Endothelial cell of umbilical vein (primary cell): ENCODE measurements around the gene REP15. TPM values are rescaled to one million over a fixed set of nuclear protein-coding genes. Genes with fewer than 3 reads are reported as not detected.

Experiments
- BruUV-seq: library from RNA; stranded (reverse); fragments of 400-500 nt; replicated peaks from 2 replicates; lab custom pipeline; 2021; lab: Mats Ljungman, UMichigan
- CTCF ChIA-PET: fragments of 300-600, 350-600 bp; sonication (Branson Sonifier 250); formaldehyde crosslinking; loops from one replicate; lab custom pipeline; 2021; ENCODE audit warnings: antibody characterized with exemption, inconsistent platforms; lab: Charles Lee
- POLR2A ChIA-PET: fragments of 300-600, 350-600 bp; sonication (Branson Sonifier 250); formaldehyde crosslinking; loops from one replicate; lab custom pipeline; 2021; ENCODE audit warnings: antibody characterized with exemption, inconsistent platforms; lab: Charles Lee
- DNase-seq: peaks from one replicate; pipeline ENCODE4 v3.0.0-alpha.2; 2011; ENCODE audit warnings: low read depth, low spot score
- FAIRE-seq: peaks from 2 replicates; lab custom pipeline; 2011; peaks lifted over from hg19 to GRCh38; lab: Jason Lieb, UNC
- H2AFZ ChIP-seq: 2 replicates; pipeline ENCODE4 v1.6.0; 2012; ENCODE audit warnings: low read depth, low read length, control low read depth, inconsistent platforms
- H3K27ac ChIP-seq: 2 replicates; pipeline ENCODE4 v1.5.1; 2011; ENCODE audit warnings: low read depth, mild to moderate bottlenecking, control low read depth, low read length, moderate library complexity; ENCODE audit not compliant: insufficient read depth
- H3K27me3 ChIP-seq, 2 experiments: 2 replicates each; pipeline versions ENCODE4 v1.6.0 to v1.6.1; 2011; ENCODE audit warnings: low read length in 2 of 2, mixed read lengths in 1 of 2; ENCODE audit not compliant: control insufficient read depth in 2 of 2, insufficient read depth in 2 of 2
- H3K36me3 ChIP-seq, 2 experiments: 2 replicates in 1 of 2; 3 replicates in 1 of 2; pipeline ENCODE4 v1.5.1; 2011; ENCODE audit warnings: low read length in 2 of 2, mild to moderate bottlenecking in 1 of 2, moderate library complexity in 1 of 2; ENCODE audit not compliant: control insufficient read depth in 2 of 2, insufficient read depth in 2 of 2; ENCODE audit errors: extremely low read depth in 1 of 2
- H3K4me1 ChIP-seq: 3 replicates; pipeline ENCODE4 v1.5.1; 2011; ENCODE audit warnings: mild to moderate bottlenecking, low read length; ENCODE audit not compliant: control insufficient read depth, insufficient read depth; ENCODE audit errors: extremely low read depth
- H3K4me2 ChIP-seq: 2 replicates; pipeline ENCODE4 v1.6.1; 2011; ENCODE audit warnings: low read length, control low read depth, mixed read lengths; ENCODE audit not compliant: insufficient read depth
- H3K4me3 ChIP-seq, 3 experiments: fragments of 200-600 bp in 1 of 3; sonication (generic), shearing (Covaris generic) in 1 of 3; replicated peaks in 1 of 3; 2 replicates each; pipeline ENCODE4 v1.5.1; 2011 to 2016; ENCODE audit warnings: control low read depth in 3 of 3, low read length in 3 of 3, mild to moderate bottlenecking in 2 of 3, inconsistent platforms in 1 of 3, low read depth in 1 of 3, moderate library complexity in 1 of 3; ENCODE audit not compliant: insufficient read depth in 1 of 3
- H3K79me2 ChIP-seq: 2 replicates; pipeline ENCODE4 v1.6.0; 2012; ENCODE audit warnings: low read length, inconsistent platforms; ENCODE audit not compliant: control insufficient read depth, insufficient read depth
- H3K9ac ChIP-seq: replicated peaks from 2 replicates; pipeline ENCODE3; 2011; ENCODE audit warnings: low read length, control low read depth; ENCODE audit not compliant: insufficient read depth; ENCODE audit errors: extremely low read depth
- H3K9me1 ChIP-seq: replicated peaks from 3 replicates; pipeline ENCODE4 v1.6.0; 2011; ENCODE audit warnings: mild to moderate bottlenecking, low read length; ENCODE audit not compliant: control insufficient read depth, insufficient read depth; ENCODE audit errors: extremely low read depth
- H3K9me3 ChIP-seq: replicated peaks from 2 replicates; pipeline ENCODE4 v1.5.1; 2012; ENCODE audit warnings: low read length, inconsistent platforms; ENCODE audit not compliant: control insufficient read depth, insufficient read depth
- H4K20me1 ChIP-seq: replicated peaks from 2 replicates; pipeline ENCODE3; 2011; ENCODE audit warnings: mild to moderate bottlenecking, low read length; ENCODE audit not compliant: control insufficient read depth, insufficient read depth; ENCODE audit errors: extremely low read depth
- EZH2 ChIP-seq: IDR thresholded peaks from 2 replicates; pipeline ENCODE4 v1.6.1; 2012; ENCODE audit warnings: borderline replicate concordance, low read depth, mild to moderate bottlenecking, moderate library complexity, low read length, inconsistent platforms; ENCODE audit not compliant: severe bottlenecking
- FOS ChIP-seq: IDR thresholded peaks from 2 replicates; pipeline ENCODE4 v1.6.1; 2011; ENCODE audit warnings: mild to moderate bottlenecking, low read length, moderate library complexity, borderline replicate concordance; ENCODE audit not compliant: insufficient read depth
- JUN ChIP-seq: IDR thresholded peaks from 2 replicates; pipeline ENCODE4 v1.6.1; 2011; ENCODE audit warnings: borderline replicate concordance, low read depth; ENCODE audit not compliant: insufficient read length, insufficient read depth
- MYC ChIP-seq: IDR thresholded peaks from one replicate; pipeline ENCODE4 v1.6.1; 2011; ENCODE audit warnings: mild to moderate bottlenecking, low read depth, low read length
- POLR2A ChIP-seq: IDR thresholded peaks from 2 replicates; pipeline ENCODE4 v1.6.1; 2012; ENCODE audit warnings: low read depth, mild to moderate bottlenecking, control low read depth, low read length
- POLR2AphosphoS5 ChIP-seq: IDR thresholded peaks from 2 replicates; pipeline ENCODE4 v1.6.1; 2012; ENCODE audit warnings: low read depth, mild to moderate bottlenecking, control low read depth, low read length, moderate library complexity; ENCODE audit not compliant: insufficient read depth
- dilution Hi-C: fragments of 300-500 bp; cut with MboI; formaldehyde crosslinking; loops from one replicate; pipeline ENCODE4 v1.15.0; 2019; ENCODE audit warnings: low sequenced_read_pairs; ENCODE audit not compliant: extremely low pct_ligation_motif_present
- intact Hi-C: fragments of 100-400 bp; cut with micrococcal nuclease; formaldehyde crosslinking; loops from one replicate; pipeline ENCODE4 v1.10.0; 2022
- polyA plus RNA-seq, 4 experiments: library from polyadenylated mRNA; depleted of rRNA in 3 of 4; stranded (reverse) in 3 of 4; unstranded in 1 of 4; fragments of >200 nt; gene quantifications; 2 replicates each; pipeline versions ENCODE4 v1.2.1 to v1.2.3, GENCODE V29; 2011 to 2012; ENCODE audit warnings: missing spikeins in 1 of 4
- total RNA-seq: library from RNA; stranded (reverse); gene quantifications from 2 replicates; pipeline ENCODE4 v1.2.3, GENCODE V29; 2021
- TF ChIP-seq, protein P1 (sequence below), 2 donors: IDR thresholded peaks; 1 replicate in 1 of 2; 2 replicates in 1 of 2; pipeline ENCODE4 v1.5.1; 2011; ENCODE audit warnings: low read length in 2 of 2, mild to moderate bottlenecking in 2 of 2, moderate library complexity in 2 of 2, control low read depth in 1 of 2, inconsistent platforms in 1 of 2, low read depth in 1 of 2; ENCODE audit not compliant: insufficient read depth in 1 of 2; ENCODE audit errors: extremely low read depth in 1 of 2
- TF ChIP-seq, protein P2 (sequence below): IDR thresholded peaks from 2 replicates; pipeline ENCODE4 v1.6.1; 2011; ENCODE audit not compliant: insufficient read depth, insufficient read length

Gene REP15
- total and polyA plus RNA-seq, 2 donors (not counting 3 experiments of a cell fraction or from before 2014, with no cell fraction given) = 0.94 to 4.8 TPM

DNA sequence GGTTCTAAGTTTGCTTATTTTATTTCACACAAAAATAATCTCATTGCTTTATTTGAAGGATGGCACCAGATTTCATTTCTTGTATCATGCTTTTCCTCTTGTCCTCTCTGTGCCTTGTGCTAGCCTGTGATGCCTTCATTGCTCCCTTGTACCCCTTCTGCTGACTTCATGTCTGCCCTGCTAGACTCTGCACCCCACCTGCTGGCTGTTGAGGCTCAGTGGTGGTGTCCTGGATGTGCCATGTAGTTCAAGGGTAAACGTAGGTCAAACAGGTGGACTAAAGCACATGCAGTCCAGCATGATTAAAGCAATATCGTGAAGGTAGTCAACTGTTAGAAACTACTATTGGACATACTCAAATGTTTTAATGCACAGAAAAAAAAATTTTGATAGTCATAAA is 36.0 kb downstream of the REP15 start:
- TF ChIP-seq EZH2 (no peak), POLR2A (no peak)
- TF ChIP-seq, protein P1, sequence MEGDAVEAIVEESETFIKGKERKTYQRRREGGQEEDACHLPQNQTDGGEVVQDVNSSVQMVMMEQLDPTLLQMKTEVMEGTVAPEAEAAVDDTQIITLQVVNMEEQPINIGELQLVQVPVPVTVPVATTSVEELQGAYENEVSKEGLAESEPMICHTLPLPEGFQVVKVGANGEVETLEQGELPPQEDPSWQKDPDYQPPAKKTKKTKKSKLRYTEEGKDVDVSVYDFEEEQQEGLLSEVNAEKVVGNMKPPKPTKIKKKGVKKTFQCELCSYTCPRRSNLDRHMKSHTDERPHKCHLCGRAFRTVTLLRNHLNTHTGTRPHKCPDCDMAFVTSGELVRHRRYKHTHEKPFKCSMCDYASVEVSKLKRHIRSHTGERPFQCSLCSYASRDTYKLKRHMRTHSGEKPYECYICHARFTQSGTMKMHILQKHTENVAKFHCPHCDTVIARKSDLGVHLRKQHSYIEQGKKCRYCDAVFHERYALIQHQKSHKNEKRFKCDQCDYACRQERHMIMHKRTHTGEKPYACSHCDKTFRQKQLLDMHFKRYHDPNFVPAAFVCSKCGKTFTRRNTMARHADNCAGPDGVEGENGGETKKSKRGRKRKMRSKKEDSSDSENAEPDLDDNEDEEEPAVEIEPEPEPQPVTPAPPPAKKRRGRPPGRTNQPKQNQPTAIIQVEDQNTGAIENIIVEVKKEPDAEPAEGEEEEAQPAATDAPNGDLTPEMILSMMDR (IDR thresholded peaks at IDR 0.05; ENCODE audit: extremely low read depth in 1 of 2, insufficient read depth in 1 of 2, low read depth in 1 of 2, low read length in 2 of 2) = peak; percentile 6 to 9
- FAIRE-seq (no peak), DNase-seq (no peak)
- Histone ChIP-seq H3K4me2 (no peak overlapping the region), H3K9me1 (no peaks in the 10 kb centered on the region), H3K27me3 (no peaks in the 10 kb centered on the region), H3K79me2 (peaks cover 2% of the 10 kb centered on the region), H3K36me3 (peaks cover 3% of the 10 kb centered on the region in 2 experiments), H3K27ac (no peak overlapping the region), H3K4me3 (no peak overlapping the region), H2AFZ (no peak overlapping the region), H3K9ac (no peak overlapping the region), H4K20me1 (no peaks in the 10 kb centered on the region), H3K4me1 (no peaks in the 10 kb centered on the region), H3K9me3 (no peaks in the 10 kb centered on the region)
- no TSS peak for BruUV-seq
- POLR2A ChIA-PET = interaction anchor here (0.7 kb wide), 1 partner anchor 398 kb away, joined by 3 read pairs; no protein-coding TSS in a partner anchor
- dilution Hi-C loops = no loop called here
- CTCF ChIA-PET = interaction anchor here (0.5 to 8.5 kb wide), 35 partner anchors 9 to 1270 kb away, joined by 3 to 141 read pairs (median 4); partner anchors contain the start of genes KLHL42 and MANSC4
- intact Hi-C loops = loop anchor here (10.0 kb wide), 1 partner anchor 1233 kb away; no protein-coding TSS in a partner anchor

DNA sequence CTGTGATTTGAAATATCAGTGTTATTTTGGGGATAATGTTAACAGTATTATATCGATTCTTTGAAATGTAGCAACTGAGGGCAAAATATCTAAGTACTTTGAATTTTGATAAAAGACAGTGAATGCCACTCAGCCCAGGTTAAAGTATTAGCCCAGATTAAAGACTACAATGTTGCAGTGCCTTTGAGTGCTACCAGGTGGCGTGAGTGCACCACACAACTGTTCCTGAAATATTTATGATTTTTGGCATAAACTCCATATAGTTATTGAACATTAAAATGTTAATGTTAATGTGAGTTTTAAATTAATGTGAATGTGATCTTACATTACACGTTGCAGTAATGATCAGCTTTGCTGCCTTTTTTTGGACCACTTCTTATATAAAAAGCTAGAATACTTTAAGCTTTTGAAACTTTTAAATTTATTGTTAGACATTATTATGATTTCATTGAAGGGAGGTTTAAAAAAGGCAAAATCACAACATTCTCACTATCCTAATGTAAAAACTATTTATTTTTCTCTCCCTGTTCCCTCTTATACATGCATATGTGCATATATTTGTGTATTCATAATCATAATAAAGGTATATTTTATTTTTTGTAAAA is 36.9 kb downstream of the REP15 start:
- Histone ChIP-seq H3K4me2 (no peak overlapping the region), H3K36me3 (peaks cover 3 to 6% of the 10 kb centered on the region in 2 experiments), H4K20me1 (no peaks in the 10 kb centered on the region), H3K27me3 (no peaks in the 10 kb centered on the region), H3K9me3 (no peaks in the 10 kb centered on the region), H3K4me1 (no peaks in the 10 kb centered on the region), H3K9me1 (no peaks in the 10 kb centered on the region), H3K4me3 (no peak overlapping the region), H3K79me2 (peaks cover 2% of the 10 kb centered on the region), H2AFZ (no peak overlapping the region), H3K9ac (no peak overlapping the region), H3K27ac (no peak overlapping the region)
- ChIA-PET CTCF (interaction anchor here (0.5 to 8.5 kb wide), 36 partner anchors 10 to 1269 kb away, joined by 3 to 141 read pairs (median 4); partner anchors contain the start of genes KLHL42 and MANSC4), POLR2A (interaction anchor here (0.7 kb wide), 1 partner anchor 397 kb away, joined by 3 read pairs; no protein-coding TSS in a partner anchor)
- intact Hi-C loops (loop anchor here (1.0 to 10.0 kb wide), 7 partner anchors 88 to 1266 kb away; no protein-coding TSS in a partner anchor), dilution Hi-C loops (no loop called here)
- BruUV-seq = no TSS peak
- FAIRE-seq (no peak), DNase-seq (peak; percentile 51)
- TF ChIP-seq MYC (no peak), EZH2 (no peak), JUN (no peak), FOS (no peak), POLR2AphosphoS5 (no peak)
- TF ChIP-seq, protein P1 (IDR thresholded peaks at IDR 0.05; ENCODE audit: extremely low read depth in 1 of 2, insufficient read depth in 1 of 2, low read depth in 1 of 2, low read length in 2 of 2) = peak; percentile 72 to 76
- TF ChIP-seq, protein P2, sequence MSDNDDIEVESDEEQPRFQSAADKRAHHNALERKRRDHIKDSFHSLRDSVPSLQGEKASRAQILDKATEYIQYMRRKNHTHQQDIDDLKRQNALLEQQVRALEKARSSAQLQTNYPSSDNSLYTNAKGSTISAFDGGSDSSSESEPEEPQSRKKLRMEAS = no peak
